GM12892 (cell line): Measurements from ENCODE around the gene SLC7A11.

Source experiments
- POLR2A ChIP-seq: IDR thresholded peaks from 2 replicates; pipeline ENCODE4 v1.6.1; 2011; ENCODE audit warnings: low read depth, low read length, control low read depth
- TAF1 ChIP-seq: IDR thresholded peaks from 2 replicates; pipeline ENCODE4 v1.6.1; 2011; ENCODE audit warnings: low read depth, mild to moderate bottlenecking, control low read depth, low read length, borderline replicate concordance

DNA sequence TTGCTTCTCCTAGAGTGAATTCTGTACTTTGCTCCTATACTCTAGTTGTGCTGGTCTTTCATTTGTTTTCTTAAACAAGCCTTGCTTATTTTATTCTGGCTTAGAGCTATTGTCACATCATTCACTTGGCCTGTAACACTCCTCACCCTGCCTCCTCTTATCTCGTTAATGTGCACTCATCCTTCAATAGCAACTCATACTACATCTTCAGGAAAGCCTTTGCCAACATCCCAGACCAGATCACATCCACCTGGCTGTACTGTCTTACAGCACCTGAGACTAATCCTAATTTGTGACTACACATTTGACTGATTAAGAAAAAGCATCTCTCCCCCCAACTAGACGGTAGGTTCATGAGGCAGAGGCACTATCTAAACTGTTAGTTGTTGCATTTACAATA, 80.8 kb downstream of the SLC7A11 start:
- TF ChIP-seq POLR2A (no peak), TAF1 (no peak)
